TTC549 (cell line): ENCODE data around the gene TRPC6.

Experiments
- FAIRE-seq: peaks from 2 replicates; lab custom pipeline; 2012; peaks lifted over from hg19 to GRCh38; lab: Jason Lieb, UNC

TRPC6 gene

DNA sequence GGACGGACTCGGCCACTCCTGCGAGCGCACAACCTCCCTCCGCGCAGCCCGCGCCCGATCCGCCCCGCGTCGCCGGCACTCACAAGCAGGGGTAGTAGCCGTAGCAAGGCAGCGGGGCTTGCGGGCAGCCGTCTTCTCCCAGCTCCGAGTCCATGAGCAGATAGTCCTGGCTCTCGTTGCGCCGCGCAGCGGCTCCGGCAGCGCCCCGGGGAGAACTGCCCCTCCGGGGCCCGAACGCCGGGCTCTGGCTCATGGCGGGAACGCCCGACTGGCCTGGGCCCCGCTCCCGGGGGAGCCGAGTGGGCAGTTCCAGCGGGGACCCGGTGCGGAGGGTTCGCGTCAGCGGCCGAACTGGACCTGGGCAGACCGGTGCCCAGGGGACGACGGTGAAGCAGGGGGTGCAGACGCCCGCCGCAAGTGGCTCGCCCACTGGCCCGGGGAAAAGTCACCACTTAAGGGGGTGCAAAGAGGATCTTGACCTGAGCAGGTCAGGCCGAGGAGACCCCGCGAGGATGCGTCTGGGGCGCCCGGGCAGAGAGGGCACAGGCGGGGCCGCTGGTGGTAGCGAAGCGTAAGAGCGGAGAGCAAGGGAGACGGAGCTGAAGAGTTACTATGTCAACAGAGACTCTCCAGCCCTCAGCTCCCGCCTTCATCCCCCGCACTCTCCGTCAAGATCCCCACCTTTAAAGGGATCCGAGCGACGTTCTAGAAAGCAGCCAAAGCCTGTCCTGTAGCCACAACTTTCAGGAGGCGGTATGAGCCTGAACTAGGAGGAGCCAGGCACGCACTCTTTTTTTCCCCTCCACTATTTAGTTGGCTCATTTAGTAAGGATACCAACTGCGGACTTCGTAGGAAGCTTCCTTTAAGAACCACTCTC, at the start of gene TRPC6:
Gene TRPC6 (minus strand): TSS at position 757 of the 878 bp plus-strand sequence. CDS start 504 bp downstream, at position 253.
- no peak for FAIRE-seq

GRCh38 chr11:101620026-101620425, 36.2 kb upstream of the TRPC6 start:
- no peak for FAIRE-seq

GRCh38 chr11:101618709-101619108, 34.9 kb upstream of the TRPC6 start:
- no peak for FAIRE-seq

GRCh38 chr11:101617735-101618332, 34.0 kb upstream of the TRPC6 start:
- FAIRE-seq: no peak

DNA sequence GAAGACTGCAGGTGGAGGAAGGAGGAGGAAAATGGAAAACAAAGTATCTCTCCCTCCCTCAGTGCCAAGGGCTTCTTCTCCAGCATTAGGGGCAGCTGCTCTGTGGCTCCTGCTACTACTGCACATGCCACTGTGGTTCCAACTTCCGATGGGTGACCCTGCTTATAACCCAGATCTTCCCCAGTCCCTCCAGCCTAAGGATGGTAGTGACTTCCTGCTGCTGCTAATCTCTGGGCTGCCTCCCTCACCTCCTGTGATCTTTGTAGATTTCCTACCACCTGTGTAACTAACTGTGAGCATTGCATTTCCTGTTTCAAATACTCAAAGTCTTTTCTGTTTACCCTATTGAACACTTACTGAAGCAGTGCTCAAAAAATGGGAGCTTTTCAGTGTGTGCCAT, 28.7 kb upstream of the TRPC6 start:
- no peak for FAIRE-seq

- no peak for FAIRE-seq
Measured at GRCh38 chr11:101600924-101601323, 17.1 kb upstream of the TRPC6 start.

GRCh38 chr11:101586965-101587364, 3.2 kb upstream of the TRPC6 start:
- FAIRE-seq: no peak

- no peak for FAIRE-seq
Measured at GRCh38 chr11:101584655-101585054, 848 bp upstream of the TRPC6 start.

GRCh38 chr11:101584129-101584515, 315 bp upstream of the TRPC6 start:
- FAIRE-seq: no peak

- FAIRE-seq: no peak
Measured at GRCh38 chr11:101582989-101583250, 887 bp downstream of the TRPC6 start.

- FAIRE-seq: no peak
Measured at GRCh38 chr11:101582236-101582988, 1.4 kb downstream of the TRPC6 start.

DNA sequence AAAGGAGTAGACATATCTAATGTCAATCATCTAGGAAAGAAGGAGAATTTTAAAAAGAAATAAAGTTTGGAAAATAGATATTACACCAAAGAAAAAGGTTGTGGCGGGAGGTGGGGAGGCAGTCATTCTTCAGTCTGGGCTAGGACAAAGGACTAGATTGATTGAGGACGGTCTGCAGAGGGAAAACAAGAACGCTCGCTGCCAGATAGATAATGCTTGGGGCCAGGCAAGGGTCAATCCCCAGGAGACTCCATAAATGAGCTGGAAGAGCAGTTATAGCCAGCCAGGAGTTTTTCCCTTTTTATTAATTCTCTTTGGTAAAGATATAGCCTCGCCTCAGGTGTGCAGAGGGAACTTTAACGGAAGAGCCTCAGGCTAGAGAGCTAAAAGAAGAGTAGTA, 6.3 kb downstream of the TRPC6 start:
- FAIRE-seq: no peak

GRCh38 chr11:101576456-101576855, 7.4 kb downstream of the TRPC6 start:
- no peak for FAIRE-seq

DNA sequence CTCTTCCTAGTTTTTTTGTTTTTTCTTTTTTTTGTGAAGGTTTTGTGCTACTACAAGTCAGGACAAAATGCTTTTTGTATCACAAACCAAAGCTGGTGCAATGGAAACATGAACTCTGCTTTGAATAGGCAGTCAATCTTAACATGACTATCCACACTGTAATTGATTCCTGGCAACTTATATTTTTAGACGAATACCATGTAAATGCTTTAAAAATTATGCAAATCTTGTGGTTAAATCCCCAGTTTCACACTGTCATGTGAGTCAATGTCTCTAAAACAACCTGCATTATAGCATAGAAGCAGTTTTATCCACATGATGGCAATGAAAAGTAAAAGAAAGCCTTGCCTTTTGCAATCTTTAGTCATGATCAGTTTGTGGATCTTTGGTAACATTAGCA, 8.9 kb downstream of the TRPC6 start:
- no peak for FAIRE-seq

DNA sequence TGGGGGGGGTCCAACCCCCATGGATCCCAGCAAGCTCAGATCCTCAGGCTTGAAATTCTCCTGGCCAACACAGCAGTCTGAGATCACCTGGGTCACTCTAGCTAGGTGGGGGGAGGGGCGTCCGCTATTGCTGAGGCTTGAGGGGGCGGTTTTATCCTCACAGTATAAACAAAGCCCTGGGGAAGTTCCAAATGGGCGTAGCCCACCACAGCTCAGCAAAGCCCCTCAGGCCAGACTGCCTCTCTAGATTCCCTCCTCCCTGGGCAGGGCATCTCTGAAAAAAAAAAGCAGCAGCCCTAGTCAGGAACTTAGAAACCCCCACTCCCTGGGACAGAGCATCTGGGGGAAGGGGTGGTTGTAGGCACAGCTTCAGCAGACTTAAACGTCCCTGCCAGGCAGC, 16.7 kb downstream of the TRPC6 start:
- FAIRE-seq: no peak

DNA sequence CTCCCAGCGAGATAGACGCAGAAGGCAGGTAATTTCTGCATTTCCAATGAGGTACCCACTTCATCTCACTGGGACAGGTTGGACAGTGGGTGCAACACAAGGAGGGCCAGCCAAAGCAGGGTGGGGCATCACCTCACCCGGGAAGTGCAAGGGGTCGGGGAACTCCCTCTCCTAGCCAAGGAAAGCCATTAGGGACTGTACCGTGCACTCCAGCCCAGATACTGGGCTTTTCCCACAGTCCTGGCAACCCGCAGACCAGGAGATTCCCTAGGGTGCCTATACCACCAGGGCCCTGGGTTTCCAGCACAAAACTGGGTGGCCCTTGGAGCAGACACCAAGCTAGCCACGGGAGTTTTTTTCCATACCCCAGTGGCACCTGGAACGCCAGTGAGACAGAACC, 17.2 kb downstream of the TRPC6 start:
- no peak for FAIRE-seq

GRCh38 chr11:101563166-101563565, 20.6 kb downstream of the TRPC6 start:
- FAIRE-seq: no peak

GRCh38 chr11:101555366-101555765, 28.4 kb downstream of the TRPC6 start:
- FAIRE-seq: no peak

DNA sequence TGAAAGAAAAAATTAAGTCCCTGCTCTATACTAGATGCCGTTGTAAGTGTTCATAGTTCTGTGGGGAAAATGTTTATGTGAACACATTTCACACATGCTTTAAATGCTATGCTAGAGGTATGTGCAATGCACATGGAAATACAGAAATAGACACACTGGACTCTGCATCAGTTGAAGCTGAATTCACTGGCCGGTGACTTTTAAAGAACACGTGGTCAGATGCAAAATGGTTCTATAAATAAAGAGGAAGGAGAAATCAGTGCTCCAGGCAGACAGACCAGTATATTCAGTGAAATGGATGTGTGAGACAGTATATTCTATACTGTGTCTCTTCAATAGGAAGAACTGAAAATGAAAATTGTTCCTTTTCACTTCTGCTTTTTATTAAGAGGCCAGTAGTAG, 29.9 kb downstream of the TRPC6 start:
- no peak for FAIRE-seq

DNA sequence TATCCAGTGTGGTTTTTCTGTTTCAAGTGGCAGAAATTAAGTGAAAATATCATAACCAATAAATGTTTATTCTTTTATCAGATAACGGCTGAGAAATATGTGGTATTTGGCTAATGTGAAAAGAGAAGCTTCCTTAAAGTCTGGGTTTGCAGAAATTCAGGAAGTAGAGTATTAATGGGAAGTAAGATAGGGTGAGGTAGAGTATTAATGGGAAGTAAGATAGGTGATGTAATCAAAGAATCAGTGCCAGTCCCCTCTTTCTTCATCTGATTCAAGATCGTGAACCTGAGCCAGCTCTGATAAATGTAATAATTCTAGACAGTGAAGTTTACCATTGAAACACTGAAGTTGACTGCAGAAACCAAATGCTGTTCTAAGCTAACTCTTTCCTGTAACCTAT, 30.9 kb downstream of the TRPC6 start:
- FAIRE-seq: no peak

DNA sequence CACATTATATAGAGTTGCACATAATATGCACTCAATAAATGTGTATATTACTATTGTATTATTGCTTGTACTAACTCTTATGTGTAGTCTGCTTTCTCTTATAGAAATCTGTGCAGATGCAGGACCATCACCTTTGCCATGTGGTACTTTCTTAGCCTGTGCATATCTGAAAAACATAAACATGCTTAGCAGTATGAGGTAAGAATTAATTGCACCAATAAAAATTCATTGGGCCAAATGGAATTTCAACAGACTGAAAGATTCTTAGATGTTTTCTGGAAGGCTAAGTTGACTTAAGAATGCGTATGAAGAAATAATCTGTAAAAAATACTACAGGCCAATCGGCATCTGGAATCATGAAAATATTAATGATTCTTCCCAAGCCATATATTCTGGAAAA, 55.3 kb downstream of the TRPC6 start:
- no peak for FAIRE-seq

DNA sequence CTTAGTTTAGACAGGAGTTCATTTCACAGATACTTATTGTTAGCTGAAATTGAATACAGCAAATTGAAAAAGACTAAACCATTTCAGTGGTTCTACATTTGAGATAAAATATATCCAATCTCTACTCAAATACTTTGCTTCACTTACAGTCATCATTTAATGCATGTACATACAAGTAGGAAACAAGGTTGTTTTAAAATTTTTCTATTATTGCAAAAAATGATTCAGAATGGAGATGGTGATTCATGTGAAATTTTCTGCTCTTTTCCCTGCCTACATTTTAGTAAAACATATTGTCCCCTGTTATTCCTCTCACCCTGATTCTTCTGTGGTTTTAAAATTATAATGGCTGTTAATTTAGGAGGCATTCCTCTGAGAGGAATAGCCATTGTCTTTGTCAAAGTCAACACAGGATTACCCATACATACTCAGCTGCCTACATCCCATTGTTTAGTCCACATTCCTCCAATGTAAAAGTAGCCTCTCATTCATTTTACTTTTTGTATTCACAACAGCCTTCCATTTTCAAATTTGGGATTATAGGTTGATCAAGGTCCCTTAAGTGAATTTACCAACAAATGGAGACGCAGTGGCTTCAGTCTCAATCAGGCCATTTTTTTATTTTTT, 60.1 kb downstream of the TRPC6 start:
- no peak for FAIRE-seq

DNA sequence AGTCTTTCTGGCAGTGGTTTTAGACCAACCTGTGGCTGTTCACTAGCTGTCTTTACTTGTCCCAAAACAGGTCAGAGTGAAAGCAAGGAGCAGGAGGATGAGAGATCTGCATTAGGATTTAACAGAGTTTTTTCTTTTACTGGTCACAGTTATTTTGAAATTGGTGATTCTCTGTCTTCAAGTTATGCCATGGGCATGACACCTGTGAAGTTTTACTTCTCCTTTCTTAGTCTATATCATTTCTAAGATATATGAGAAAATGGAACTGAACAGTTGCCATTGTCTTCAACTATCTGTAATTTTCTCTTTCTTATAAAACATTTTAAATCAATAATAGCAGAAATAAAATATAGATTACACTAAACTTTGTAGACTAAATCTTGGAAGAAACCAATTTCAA, 60.6 kb downstream of the TRPC6 start:
- FAIRE-seq: no peak
